HepG2 (cell line): ENCODE data around the gene BPIFB4.

Experiments used
- BHLHE40 ChIP-seq: IDR thresholded peaks from 2 replicates; pipeline ENCODE4 v1.6.1; 2011; ENCODE audit warnings: low read length, improper control_type of control experiment
- CHD4 ChIP-seq: fragments of 200-600 bp; sonication (generic); IDR thresholded peaks from 2 replicates; pipeline ENCODE4 v1.7.0; 2017; ENCODE audit warnings: mild to moderate bottlenecking, low read length, borderline replicate concordance
- MAFK ChIP-seq, 2 experiments: IDR thresholded peaks in 1 of 2; conservative IDR thresholded peaks in 1 of 2; 2 replicates each; pipeline ENCODE4 v1.6.1; 2011; ENCODE audit warnings: improper control_type of control experiment in 2 of 2, low read length in 2 of 2
- PBX3 ChIP-seq: sonication (generic); formaldehyde crosslinking; IDR thresholded peaks from 2 replicates; pipeline ENCODE4 v1.8.1; 2023; ENCODE audit warnings: missing genetic modification reagents, inconsistent platforms, borderline replicate concordance
- PCBP2 ChIP-seq: fragments of 200-400 bp; formaldehyde crosslinking; optimal IDR thresholded peaks from 2 replicates; pipeline ENCODE3; 2018; ENCODE audit warnings: low read length, low read depth; ENCODE audit not compliant: poor library complexity, severe bottlenecking
- ZBED4 ChIP-seq: sonication (generic); formaldehyde crosslinking; IDR thresholded peaks from 2 replicates; pipeline ENCODE4 v1.4.0; 2020; ENCODE audit warnings: missing genetic modification reagents, borderline replicate concordance
- ZBTB34 ChIP-seq: sonication (generic); formaldehyde crosslinking; IDR thresholded peaks from 2 replicates; pipeline ENCODE4 v1.8.0; 2022; ENCODE audit warnings: mild to moderate bottlenecking, missing genetic modification reagents
- ZNF644 ChIP-seq: IDR thresholded peaks from 2 replicates; pipeline ENCODE4 v1.6.1; 2016; ENCODE audit warnings: low read depth

GRCh38 chr20:33130568-33131061 is 51.2 kb downstream of the BPIFB4 start:
- no peak for TF ChIP-seq PBX3 (CRISPR knock-in tag)
- no peak for TF ChIP-seq ZBED4 (CRISPR knock-in tag)
- no peak for TF ChIP-seq ZNF644 (CRISPR knock-in tag)
- no peak for TF ChIP-seq BHLHE40
- TF ChIP-seq PCBP2 = no peak
- no peak for TF ChIP-seq ZBTB34
- no peak for TF ChIP-seq CHD4
- no peak for TF ChIP-seq MAFK (conservative IDR thresholded peaks at IDR 0.05 in 1 of 2, IDR thresholded peaks at IDR 0.05 in 1 of 2; ENCODE audit: low read length in 2 of 2)
